Measurements from ENCODE around the gene TLR2.

DNA sequence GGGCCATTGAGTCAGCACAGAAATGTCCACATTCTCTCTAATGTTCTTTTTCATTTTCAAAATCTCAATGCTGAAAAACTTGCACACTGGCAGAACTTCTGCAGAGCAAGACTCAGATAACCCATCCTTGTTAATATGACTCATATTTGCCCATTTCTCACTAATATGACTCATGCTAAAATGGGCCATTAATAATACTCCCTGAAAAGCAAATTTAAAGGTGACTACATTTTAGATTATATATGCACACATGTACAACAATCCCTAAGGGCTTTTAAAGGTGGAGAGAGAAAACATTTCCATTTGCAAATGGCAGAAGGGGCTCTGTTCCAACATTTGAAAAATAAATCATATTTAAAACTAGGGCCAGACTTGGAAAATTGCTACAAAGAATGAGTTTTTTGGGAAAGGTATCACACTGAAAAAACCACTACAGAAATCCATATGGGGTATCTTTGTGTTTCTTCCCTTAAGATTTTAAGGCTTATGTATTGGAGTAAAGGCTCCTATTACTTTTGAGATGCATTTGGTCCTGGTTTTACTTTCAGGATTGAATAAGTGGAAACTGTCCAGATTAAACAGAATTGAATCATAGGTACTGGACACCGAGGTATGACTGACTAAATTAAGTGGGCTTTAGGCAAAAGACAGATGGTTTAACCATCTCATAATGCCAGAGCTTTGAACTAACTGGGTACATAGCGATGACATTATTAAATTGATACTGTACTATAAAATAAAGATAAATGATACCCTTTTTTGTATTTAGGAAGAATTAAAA, 30.0 kb downstream of the TLR2 start:
- TF ChIP-seq EZH2 (IDR thresholded peaks at IDR 0.05; ENCODE audit: low read length): no peak
- TF ChIP-seq, protein P1, sequence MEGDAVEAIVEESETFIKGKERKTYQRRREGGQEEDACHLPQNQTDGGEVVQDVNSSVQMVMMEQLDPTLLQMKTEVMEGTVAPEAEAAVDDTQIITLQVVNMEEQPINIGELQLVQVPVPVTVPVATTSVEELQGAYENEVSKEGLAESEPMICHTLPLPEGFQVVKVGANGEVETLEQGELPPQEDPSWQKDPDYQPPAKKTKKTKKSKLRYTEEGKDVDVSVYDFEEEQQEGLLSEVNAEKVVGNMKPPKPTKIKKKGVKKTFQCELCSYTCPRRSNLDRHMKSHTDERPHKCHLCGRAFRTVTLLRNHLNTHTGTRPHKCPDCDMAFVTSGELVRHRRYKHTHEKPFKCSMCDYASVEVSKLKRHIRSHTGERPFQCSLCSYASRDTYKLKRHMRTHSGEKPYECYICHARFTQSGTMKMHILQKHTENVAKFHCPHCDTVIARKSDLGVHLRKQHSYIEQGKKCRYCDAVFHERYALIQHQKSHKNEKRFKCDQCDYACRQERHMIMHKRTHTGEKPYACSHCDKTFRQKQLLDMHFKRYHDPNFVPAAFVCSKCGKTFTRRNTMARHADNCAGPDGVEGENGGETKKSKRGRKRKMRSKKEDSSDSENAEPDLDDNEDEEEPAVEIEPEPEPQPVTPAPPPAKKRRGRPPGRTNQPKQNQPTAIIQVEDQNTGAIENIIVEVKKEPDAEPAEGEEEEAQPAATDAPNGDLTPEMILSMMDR (optimal IDR thresholded peaks at IDR 0.05 in 1 of 3, IDR thresholded peaks at IDR 0.05 in 1 of 3, conservative IDR thresholded peaks at IDR 0.05 in 1 of 3; ENCODE audit: extremely low read depth in 1 of 3, insufficient read depth in 2 of 3, low read length in 3 of 3): no peak
